ENCODE results near the gene RBM33. TPM values are rescaled to one million over a fixed set of nuclear protein-coding genes. Genes with fewer than 3 reads are reported as not detected.

RBM33 gene
- polyA plus RNA-seq, 1 donor (not counting 4 experiments of a cell fraction or from before 2014, with no cell fraction given), result 8.9 TPM

- no peaks in the 10 kb centered on the region for H3K27me3 ChIP-seq (ENCODE audit: control insufficient read depth, extremely low read depth, insufficient read depth, low read length)
- peaks cover 18% of the 10 kb centered on the region for H3K4me1 ChIP-seq (ENCODE audit: control insufficient read depth, extremely low read depth, insufficient read depth, low read length)
- DNase-seq (ENCODE audit: low read depth, low spot score) (no peak), FAIRE-seq (no peak)
- no peak overlapping the region for H2AFZ ChIP-seq (ENCODE audit: control insufficient read depth, low read length)
- H3K4me3 ChIP-seq (ENCODE audit: control insufficient read depth in 2 of 3, extremely low read depth in 1 of 3, insufficient read depth in 2 of 3, low read depth in 1 of 3, low read length in 3 of 3), result no peak overlapping the region
- H4K20me1 ChIP-seq (ENCODE audit: control insufficient read depth, extremely low read depth, insufficient read depth, low read length), result peaks cover 9% of the 10 kb centered on the region
- TF ChIP-seq CTCF (optimal IDR thresholded peaks at IDR 0.05 in 1 of 3, IDR thresholded peaks at IDR 0.05 in 1 of 3, conservative IDR thresholded peaks at IDR 0.05 in 1 of 3; ENCODE audit: extremely low read depth in 1 of 3, insufficient read depth in 2 of 3, low read length in 3 of 3) (no peak), EZH2 (IDR thresholded peaks at IDR 0.05; ENCODE audit: low read length) (no peak)
- dilution Hi-C loops (cut with MboI; ENCODE audit: extremely low pct_ligation_motif_present, low sequenced_read_pairs), result no loop called here
- H3K9me3 ChIP-seq (ENCODE audit: control insufficient read depth, low read depth, low read length), result no peaks in the 10 kb centered on the region
- H3K79me2 ChIP-seq (ENCODE audit: control insufficient read depth, insufficient read depth, low read length), result peaks cover 41% of the 10 kb centered on the region
- no peak overlapping the region for H3K9ac ChIP-seq (ENCODE audit: control insufficient read depth, extremely low read depth, insufficient read depth, low read length)
- H3K27ac ChIP-seq (ENCODE audit: control insufficient read depth, insufficient read depth, low read length), result no peak overlapping the region
- no peaks in the 10 kb centered on the region for H3K9me1 ChIP-seq (ENCODE audit: control insufficient read depth, extremely low read depth, insufficient read depth, low read length)
- H3K36me3 ChIP-seq (ENCODE audit: control insufficient read depth in 2 of 2, extremely low read depth in 1 of 2, insufficient read depth in 2 of 2, low read length in 2 of 2), result peaks cover 2 to 13% of the 10 kb centered on the region in 2 experiments
- H3K4me2 ChIP-seq (ENCODE audit: control insufficient read depth, extremely low read depth, insufficient read depth, low read depth, low read length), result no peak overlapping the region
Observed at GRCh38 chr7:155698633-155699032, 54.2 kb downstream of the RBM33 start.

- FAIRE-seq (no peak), DNase-seq (ENCODE audit: low read depth, low spot score) (no peak)
- Histone ChIP-seq H3K9me3 (ENCODE audit: control insufficient read depth, low read depth, low read length) (no peaks in the 10 kb centered on the region), H3K36me3 (ENCODE audit: control insufficient read depth in 2 of 2, extremely low read depth in 1 of 2, insufficient read depth in 2 of 2, low read length in 2 of 2) (peaks cover 2 to 13% of the 10 kb centered on the region in 2 experiments), H3K79me2 (ENCODE audit: control insufficient read depth, insufficient read depth, low read length) (peaks cover 38% of the 10 kb centered on the region), H2AFZ (ENCODE audit: control insufficient read depth, low read length) (no peak overlapping the region), H3K27me3 (ENCODE audit: control insufficient read depth, extremely low read depth, insufficient read depth, low read length) (no peaks in the 10 kb centered on the region), H3K4me2 (ENCODE audit: control insufficient read depth, extremely low read depth, insufficient read depth, low read depth, low read length) (no peak overlapping the region), H3K27ac (ENCODE audit: control insufficient read depth, insufficient read depth, low read length) (no peak overlapping the region), H3K4me1 (ENCODE audit: control insufficient read depth, extremely low read depth, insufficient read depth, low read length) (peaks cover 18% of the 10 kb centered on the region), H4K20me1 (ENCODE audit: control insufficient read depth, extremely low read depth, insufficient read depth, low read length) (peaks cover 9% of the 10 kb centered on the region), H3K4me3 (ENCODE audit: control insufficient read depth in 2 of 3, extremely low read depth in 1 of 3, insufficient read depth in 2 of 3, low read depth in 1 of 3, low read length in 3 of 3) (no peak overlapping the region), H3K9me1 (ENCODE audit: control insufficient read depth, extremely low read depth, insufficient read depth, low read length) (no peaks in the 10 kb centered on the region), H3K9ac (ENCODE audit: control insufficient read depth, extremely low read depth, insufficient read depth, low read length) (no peak overlapping the region)
- TF ChIP-seq CTCF (optimal IDR thresholded peaks at IDR 0.05 in 1 of 3, IDR thresholded peaks at IDR 0.05 in 1 of 3, conservative IDR thresholded peaks at IDR 0.05 in 1 of 3; ENCODE audit: extremely low read depth in 1 of 3, insufficient read depth in 2 of 3, low read length in 3 of 3), result no peak
- TF ChIP-seq EZH2 (IDR thresholded peaks at IDR 0.05; ENCODE audit: low read length), result no peak
- dilution Hi-C loops (cut with MboI; ENCODE audit: extremely low pct_ligation_motif_present, low sequenced_read_pairs), result no loop called here
Observed at GRCh38 chr7:155699180-155699579, 54.7 kb downstream of the RBM33 start.
